ENCODE measurements around the gene GGN.

GGN gene

DNA sequence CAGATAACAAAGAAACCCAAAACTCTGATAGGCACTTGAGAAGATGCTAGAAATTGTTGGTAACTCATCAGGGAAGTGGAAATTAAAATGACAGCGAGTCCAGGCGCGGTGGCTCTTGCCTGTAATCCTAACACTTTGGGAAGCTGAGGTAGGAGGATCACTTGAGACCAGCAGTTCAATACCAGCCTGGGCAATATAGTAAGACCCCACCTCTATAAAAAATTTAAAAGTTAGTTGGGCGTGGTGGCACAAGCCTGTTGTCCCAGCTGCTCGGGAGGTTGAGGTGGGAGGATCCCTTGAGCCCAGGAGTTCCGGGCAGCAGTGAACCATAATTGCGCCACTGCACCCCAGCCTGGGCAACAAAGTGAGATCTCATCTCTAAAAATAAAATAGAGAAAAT, 43.1 kb upstream of the GGN start:
- no peak for TF ChIP-seq FOXM1 (IDR thresholded peaks at IDR 0.05; ENCODE audit: borderline replicate concordance, low read depth)

DNA sequence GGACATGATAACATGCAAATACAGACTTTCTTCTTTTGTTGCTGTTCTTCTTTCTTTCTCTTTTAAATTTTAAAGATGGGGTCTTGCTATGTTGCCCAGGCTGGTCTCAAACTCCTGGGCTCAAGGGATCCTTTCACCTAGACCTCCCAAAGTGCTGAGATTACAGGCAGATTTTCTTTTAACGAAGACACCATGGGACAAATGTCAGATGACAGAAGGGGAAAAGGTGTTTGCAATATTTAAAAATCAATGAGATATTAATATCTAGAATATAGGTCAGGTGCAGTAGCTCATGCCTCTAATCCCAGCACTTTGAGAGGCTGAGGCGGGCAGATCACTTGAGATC, 42.0 kb upstream of the GGN start:
- no peak for TF ChIP-seq TEAD4 (IDR thresholded peaks at IDR 0.05)
- TF ChIP-seq, protein P1, sequence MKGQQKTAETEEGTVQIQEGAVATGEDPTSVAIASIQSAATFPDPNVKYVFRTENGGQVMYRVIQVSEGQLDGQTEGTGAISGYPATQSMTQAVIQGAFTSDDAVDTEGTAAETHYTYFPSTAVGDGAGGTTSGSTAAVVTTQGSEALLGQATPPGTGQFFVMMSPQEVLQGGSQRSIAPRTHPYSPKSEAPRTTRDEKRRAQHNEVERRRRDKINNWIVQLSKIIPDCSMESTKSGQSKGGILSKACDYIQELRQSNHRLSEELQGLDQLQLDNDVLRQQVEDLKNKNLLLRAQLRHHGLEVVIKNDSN (IDR thresholded peaks at IDR 0.05): no peak
- TF ChIP-seq NFIC (IDR thresholded peaks at IDR 0.05): no peak
- TF ChIP-seq FOXM1 (IDR thresholded peaks at IDR 0.05; ENCODE audit: borderline replicate concordance, low read depth): no peak
- no peak for TF ChIP-seq TCF12 (IDR thresholded peaks at IDR 0.05; ENCODE audit: low read depth)

DNA sequence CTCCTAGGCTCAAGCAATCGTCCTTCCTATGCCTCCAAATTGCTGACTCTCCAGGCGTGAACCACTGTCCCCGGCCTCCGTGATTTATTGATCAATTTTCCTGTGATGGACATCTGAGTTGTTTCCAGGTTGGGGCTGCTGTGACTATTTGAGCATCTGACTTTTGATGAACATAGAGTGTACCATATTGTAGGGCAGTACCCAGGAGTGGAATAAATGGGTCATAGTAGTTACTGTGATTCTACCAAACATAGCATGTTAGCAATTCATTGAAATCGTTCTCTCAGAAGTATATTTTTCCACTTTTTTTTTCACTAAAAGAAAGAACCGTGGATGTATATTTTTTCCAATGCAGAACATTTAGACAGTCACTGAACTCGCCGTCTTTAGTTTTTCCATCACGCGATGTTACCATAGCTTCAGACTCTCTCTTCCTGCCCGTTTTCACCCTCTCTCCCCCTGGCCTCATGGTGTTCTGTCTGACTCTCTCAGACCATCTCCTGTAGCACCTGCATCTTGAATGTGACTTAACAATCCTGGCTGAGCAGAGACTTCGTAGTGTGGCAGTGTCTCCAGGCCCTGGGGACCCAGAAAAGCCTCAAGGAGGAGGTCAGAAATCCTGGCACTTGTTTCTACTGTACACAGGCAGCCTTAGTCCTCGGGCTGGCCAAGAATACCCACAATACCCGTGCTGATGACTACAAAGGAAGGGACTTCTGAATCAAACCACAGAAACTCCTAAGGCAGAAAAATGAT, 41.4 kb upstream of the GGN start:
- TF ChIP-seq, protein P1 (IDR thresholded peaks at IDR 0.05): no peak
- TF ChIP-seq ZBTB7A (IDR thresholded peaks at IDR 0.05; ENCODE audit: low read depth): no peak
- TF ChIP-seq TEAD4 (IDR thresholded peaks at IDR 0.05): no peak
- no peak for TF ChIP-seq TCF12 (IDR thresholded peaks at IDR 0.05; ENCODE audit: low read depth)
- no peak for TF ChIP-seq TAF1 (IDR thresholded peaks at IDR 0.05; ENCODE audit: low read depth)
- no peak for TF ChIP-seq NFIC (IDR thresholded peaks at IDR 0.05)
- TF ChIP-seq EGR1 (IDR thresholded peaks at IDR 0.05): no peak
- TF ChIP-seq FOXM1 (IDR thresholded peaks at IDR 0.05; ENCODE audit: borderline replicate concordance, low read depth): no peak
- TF ChIP-seq, protein P2, sequence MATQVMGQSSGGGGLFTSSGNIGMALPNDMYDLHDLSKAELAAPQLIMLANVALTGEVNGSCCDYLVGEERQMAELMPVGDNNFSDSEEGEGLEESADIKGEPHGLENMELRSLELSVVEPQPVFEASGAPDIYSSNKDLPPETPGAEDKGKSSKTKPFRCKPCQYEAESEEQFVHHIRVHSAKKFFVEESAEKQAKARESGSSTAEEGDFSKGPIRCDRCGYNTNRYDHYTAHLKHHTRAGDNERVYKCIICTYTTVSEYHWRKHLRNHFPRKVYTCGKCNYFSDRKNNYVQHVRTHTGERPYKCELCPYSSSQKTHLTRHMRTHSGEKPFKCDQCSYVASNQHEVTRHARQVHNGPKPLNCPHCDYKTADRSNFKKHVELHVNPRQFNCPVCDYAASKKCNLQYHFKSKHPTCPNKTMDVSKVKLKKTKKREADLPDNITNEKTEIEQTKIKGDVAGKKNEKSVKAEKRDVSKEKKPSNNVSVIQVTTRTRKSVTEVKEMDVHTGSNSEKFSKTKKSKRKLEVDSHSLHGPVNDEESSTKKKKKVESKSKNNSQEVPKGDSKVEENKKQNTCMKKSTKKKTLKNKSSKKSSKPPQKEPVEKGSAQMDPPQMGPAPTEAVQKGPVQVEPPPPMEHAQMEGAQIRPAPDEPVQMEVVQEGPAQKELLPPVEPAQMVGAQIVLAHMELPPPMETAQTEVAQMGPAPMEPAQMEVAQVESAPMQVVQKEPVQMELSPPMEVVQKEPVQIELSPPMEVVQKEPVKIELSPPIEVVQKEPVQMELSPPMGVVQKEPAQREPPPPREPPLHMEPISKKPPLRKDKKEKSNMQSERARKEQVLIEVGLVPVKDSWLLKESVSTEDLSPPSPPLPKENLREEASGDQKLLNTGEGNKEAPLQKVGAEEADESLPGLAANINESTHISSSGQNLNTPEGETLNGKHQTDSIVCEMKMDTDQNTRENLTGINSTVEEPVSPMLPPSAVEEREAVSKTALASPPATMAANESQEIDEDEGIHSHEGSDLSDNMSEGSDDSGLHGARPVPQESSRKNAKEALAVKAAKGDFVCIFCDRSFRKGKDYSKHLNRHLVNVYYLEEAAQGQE (IDR thresholded peaks at IDR 0.05; ENCODE audit: low read depth): no peak
- TF ChIP-seq, protein P3, sequence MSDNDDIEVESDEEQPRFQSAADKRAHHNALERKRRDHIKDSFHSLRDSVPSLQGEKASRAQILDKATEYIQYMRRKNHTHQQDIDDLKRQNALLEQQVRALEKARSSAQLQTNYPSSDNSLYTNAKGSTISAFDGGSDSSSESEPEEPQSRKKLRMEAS (IDR thresholded peaks at IDR 0.05): no peak
- TF ChIP-seq CREB1 (IDR thresholded peaks at IDR 0.05; ENCODE audit: low read depth): no peak
- no peak for TF ChIP-seq RAD21 (IDR thresholded peaks at IDR 0.05; ENCODE audit: low read depth)
- TF ChIP-seq EP300 (IDR thresholded peaks at IDR 0.05; ENCODE audit: borderline replicate concordance): no peak
- TF ChIP-seq CEBPB (IDR thresholded peaks at IDR 0.05): no peak
- TF ChIP-seq YY1 (IDR thresholded peaks at IDR 0.05; ENCODE audit: low read depth): no peak

DNA sequence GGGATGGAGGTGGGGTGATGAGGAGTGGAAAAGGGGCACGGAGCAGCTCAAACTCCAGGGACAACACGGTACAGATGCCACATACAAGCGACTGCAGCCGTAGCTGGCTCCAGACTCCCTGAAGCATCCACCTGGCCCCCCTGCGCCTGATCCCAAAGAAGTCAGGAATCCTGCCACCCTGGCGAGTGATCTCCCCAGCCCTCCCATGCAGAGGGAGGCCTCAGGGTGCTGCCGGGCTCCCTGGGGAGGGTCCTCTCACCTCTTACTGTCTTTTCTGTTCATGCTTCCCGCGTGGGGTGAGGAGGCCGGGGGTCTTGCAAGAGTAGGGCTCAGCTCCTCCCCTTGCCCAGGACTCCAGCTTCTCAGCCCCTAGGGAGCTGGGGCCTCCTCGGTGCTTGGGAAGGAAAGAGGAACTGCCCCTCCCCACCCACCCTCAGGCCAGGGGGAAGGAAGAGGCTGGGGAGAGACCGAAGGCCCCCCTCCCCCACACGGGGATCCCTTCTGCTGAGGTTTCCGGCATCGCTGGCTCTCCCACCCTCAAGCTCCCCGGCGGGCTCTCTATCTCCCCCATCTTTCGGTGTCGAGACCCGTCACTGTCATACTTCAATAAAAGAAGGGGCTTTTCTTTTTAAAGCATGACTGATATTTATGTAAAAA, 38.1 kb upstream of the GGN start, which contains the start of gene RASGRP4:
RASGRP4 (minus strand) TSS at position 410 of the 657 bp plus-strand sequence; CDS start at position 282, 128 bp downstream.
- TF ChIP-seq YY1 (IDR thresholded peaks at IDR 0.05; ENCODE audit: low read depth) (no peak), CREB1 (IDR thresholded peaks at IDR 0.05; ENCODE audit: low read depth) (no peak), ZBTB7A (IDR thresholded peaks at IDR 0.05; ENCODE audit: low read depth) (no peak), TAF1 (IDR thresholded peaks at IDR 0.05; ENCODE audit: low read depth) (no peak), TEAD4 (IDR thresholded peaks at IDR 0.05) (no peak), CEBPB (IDR thresholded peaks at IDR 0.05) (no peak), TCF12 (IDR thresholded peaks at IDR 0.05; ENCODE audit: low read depth) (no peak), EP300 (IDR thresholded peaks at IDR 0.05; ENCODE audit: borderline replicate concordance) (no peak), NFIC (IDR thresholded peaks at IDR 0.05) (no peak), EGR1 (IDR thresholded peaks at IDR 0.05) (no peak)
- TF ChIP-seq, protein P2 (IDR thresholded peaks at IDR 0.05; ENCODE audit: low read depth): no peak
- TF ChIP-seq, protein P1 (IDR thresholded peaks at IDR 0.05): no peak

DNA sequence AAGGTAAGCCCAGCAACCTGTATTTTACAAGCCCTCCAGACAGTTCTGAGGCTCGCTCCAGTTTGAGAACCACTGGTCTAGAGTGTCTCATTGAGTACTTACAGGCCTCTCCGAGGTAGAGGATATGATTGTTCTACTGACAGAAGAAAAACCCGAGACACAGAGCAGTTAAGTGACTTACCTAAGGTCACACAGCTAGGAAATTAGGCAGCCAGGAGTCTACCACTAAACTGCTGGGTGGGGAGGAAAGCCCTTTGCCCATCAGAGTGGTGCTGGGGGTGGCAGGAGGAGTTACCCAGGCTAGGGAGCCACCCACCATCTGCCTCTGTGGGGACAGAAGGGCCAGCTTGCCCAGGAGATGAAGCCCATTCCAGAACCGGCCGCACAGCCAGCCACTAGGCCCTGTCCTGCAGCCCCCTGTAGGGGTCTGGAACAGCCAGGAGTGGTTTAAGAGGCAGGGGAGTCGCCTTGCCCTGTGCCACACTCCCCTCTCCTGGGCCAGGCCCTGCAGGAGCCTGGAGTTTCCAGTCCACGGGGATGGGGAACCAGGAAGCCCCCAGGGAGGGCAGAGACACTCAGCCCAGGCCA, 37.5 kb upstream of the GGN start:
- TF ChIP-seq NFIC (IDR thresholded peaks at IDR 0.05) (no peak), YY1 (IDR thresholded peaks at IDR 0.05; ENCODE audit: low read depth) (no peak), EGR1 (IDR thresholded peaks at IDR 0.05) (no peak), ZBTB7A (IDR thresholded peaks at IDR 0.05; ENCODE audit: low read depth) (no peak), RAD21 (IDR thresholded peaks at IDR 0.05; ENCODE audit: low read depth) (no peak), CEBPB (IDR thresholded peaks at IDR 0.05) (no peak), TEAD4 (IDR thresholded peaks at IDR 0.05) (no peak), TCF12 (IDR thresholded peaks at IDR 0.05; ENCODE audit: low read depth) (no peak), CREB1 (IDR thresholded peaks at IDR 0.05; ENCODE audit: low read depth) (no peak)
- TF ChIP-seq, protein P3 (IDR thresholded peaks at IDR 0.05): no peak
- TF ChIP-seq, protein P2 (IDR thresholded peaks at IDR 0.05; ENCODE audit: low read depth): no peak

Data from Ishikawa (cell line).